Liver (tissue), 9 donors: ENCODE results near the gene YPEL2. TPM values are rescaled to one million over a fixed set of nuclear protein-coding genes. Genes with fewer than 3 reads are reported as not detected.

ENCODE experiments used
- DNase-seq: peaks from one replicate; pipeline ENCODE4 v3.0.0-alpha.2; 2017; ENCODE audit warnings: low spot score
- H3K27ac ChIP-seq, 2 donors: one replicate each; pipeline ENCODE4 v1.7.0; 2013; ENCODE audit warnings: inconsistent platforms in 2 of 2, low read length in 2 of 2, control low read depth in 1 of 2, low read depth in 1 of 2, mild to moderate bottlenecking in 1 of 2
- H3K27me3 ChIP-seq, 4 donors: one replicate each; pipeline versions ENCODE4 v1.6.1 to v1.7.0; 2013; ENCODE audit warnings: low read length in 3 of 4, inconsistent platforms in 1 of 4, mild to moderate bottlenecking in 1 of 4, moderate library complexity in 1 of 4; ENCODE audit not compliant: control insufficient read depth in 4 of 4, insufficient read depth in 4 of 4
- H3K36me3 ChIP-seq, 4 donors: one replicate each; pipeline versions ENCODE4 v1.6.1 to v1.7.0; 2013; ENCODE audit warnings: low read length in 3 of 4, mild to moderate bottlenecking in 3 of 4, low read depth in 1 of 4, moderate library complexity in 1 of 4; ENCODE audit not compliant: control insufficient read depth in 4 of 4, insufficient read depth in 3 of 4
- H3K4me1 ChIP-seq, 4 donors: one replicate each; pipeline versions ENCODE4 v1.6.1 to v1.7.0; 2013; ENCODE audit warnings: low read length in 3 of 4, mild to moderate bottlenecking in 3 of 4, moderate library complexity in 1 of 4; ENCODE audit not compliant: control insufficient read depth in 4 of 4, insufficient read depth in 4 of 4
- H3K4me3 ChIP-seq, 3 donors: one replicate each; pipeline versions ENCODE4 v1.6.1 to v1.7.0; 2013; ENCODE audit warnings: low read length in 3 of 3, control low read depth in 1 of 3, low read depth in 1 of 3, mild to moderate bottlenecking in 1 of 3
- H3K9ac ChIP-seq, 2 donors: one replicate each; pipeline ENCODE4 v1.7.0; 2013; ENCODE audit warnings: low read length in 2 of 2, mild to moderate bottlenecking in 2 of 2, moderate library complexity in 2 of 2, control low read depth in 1 of 2, low read depth in 1 of 2
- H3K9me3 ChIP-seq, 4 donors: one replicate each; pipeline versions ENCODE4 v1.6.1 to v1.7.0; 2013; ENCODE audit warnings: low read length in 3 of 4; ENCODE audit not compliant: control insufficient read depth in 4 of 4
- ATF3 ChIP-seq: IDR thresholded peaks from 2 replicates; pipeline ENCODE4 v1.6.1; 2016; ENCODE audit warnings: antibody characterized with exemption
- CTCF ChIP-seq: fragments of 150-350 bp; IDR thresholded peaks from 2 replicates; pipeline ENCODE4 v1.5.1; 2017; ENCODE audit warnings: improper control_type of control experiment, low read depth, low read length; ENCODE audit not compliant: missing input control
- EGR1 ChIP-seq, 2 donors: IDR thresholded peaks; 2 replicates each; pipeline ENCODE4 v1.6.1; 2016 to 2018; ENCODE audit warnings: antibody characterized with exemption in 2 of 2, low read depth in 2 of 2
- FOXA1 ChIP-seq: IDR thresholded peaks from 2 replicates; pipeline ENCODE4 v1.6.1; 2016; ENCODE audit warnings: antibody characterized with exemption
- FOXA2 ChIP-seq: IDR thresholded peaks from 2 replicates; pipeline ENCODE4 v1.6.1; 2016; ENCODE audit warnings: antibody characterized with exemption
- GABPA ChIP-seq, 2 donors: IDR thresholded peaks in 1 of 2; conservative IDR thresholded peaks in 1 of 2; 2 replicates each; pipeline ENCODE4 v1.6.1; 2016; ENCODE audit warnings: antibody characterized with exemption in 2 of 2, mild to moderate bottlenecking in 1 of 2, moderate library complexity in 1 of 2
- HNF4A ChIP-seq, 2 donors: conservative IDR thresholded peaks; 2 replicates each; pipeline ENCODE4 v1.6.1; 2016; ENCODE audit warnings: antibody characterized with exemption in 2 of 2, mild to moderate bottlenecking in 2 of 2
- HNF4G ChIP-seq: IDR thresholded peaks from 2 replicates; pipeline ENCODE4 v1.6.1; 2016; ENCODE audit warnings: antibody characterized with exemption
- JUND ChIP-seq, 2 donors: IDR thresholded peaks; 2 replicates each; pipeline ENCODE4 v1.6.1; 2016; ENCODE audit warnings: antibody characterized with exemption in 2 of 2
- NR2F2 ChIP-seq: IDR thresholded peaks from 2 replicates; pipeline ENCODE4 v1.6.1; 2016; ENCODE audit warnings: antibody characterized with exemption
- RAD21 ChIP-seq, 2 donors: IDR thresholded peaks; 2 replicates each; pipeline ENCODE4 v1.6.1; 2016; ENCODE audit warnings: antibody characterized with exemption in 2 of 2, mild to moderate bottlenecking in 2 of 2
- RXRA ChIP-seq, 2 donors: IDR thresholded peaks; 2 replicates each; pipeline ENCODE4 v1.6.1; 2017 to 2018; ENCODE audit warnings: antibody characterized with exemption in 2 of 2, mild to moderate bottlenecking in 1 of 2
- SP1 ChIP-seq: IDR thresholded peaks from 2 replicates; pipeline ENCODE4 v1.6.1; 2018; ENCODE audit warnings: antibody characterized with exemption, mild to moderate bottlenecking
- TAF1 ChIP-seq: conservative IDR thresholded peaks from 2 replicates; pipeline ENCODE4 v1.6.1; 2016; ENCODE audit warnings: antibody characterized with exemption, mild to moderate bottlenecking
- YY1 ChIP-seq: IDR thresholded peaks from 2 replicates; pipeline ENCODE4 v1.6.1; 2016; ENCODE audit warnings: antibody characterized with exemption, mild to moderate bottlenecking
- ZBTB33 ChIP-seq: IDR thresholded peaks from 2 replicates; pipeline ENCODE4 v1.6.1; 2016; ENCODE audit warnings: antibody characterized with exemption
- WGBS: extraction: QIAGEN DNeasy Blood & Tissue Kit; methylation state at CpG from one replicate; pipeline ENCODE4 v1.1.7; 2013; 5-methylcytosine and 5-hydroxymethylcytosine counted together
- polyA plus RNA-seq, 2 donors: library from polyadenylated mRNA; stranded (reverse) in 1 of 2; unstranded in 1 of 2; fragments of 200-250 nt in 1 of 2; fragments of >200 nt in 1 of 2; fragmentation: Nextera tagmentation in 1 of 2; extraction: Ambion mirVana in 1 of 2; gene quantifications; one replicate each; pipeline versions ENCODE4 v1.2.1 to v1.2.3, GENCODE V29; 2013 to 2015
- total RNA-seq, 2 donors: library from RNA; depleted of rRNA; stranded (reverse); fragments of >200 nt; gene quantifications; one replicate each; pipeline ENCODE4 v1.2.3, GENCODE V29; 2014
- TF ChIP-seq, protein P1 (sequence below): IDR thresholded peaks from 2 replicates; pipeline ENCODE4 v1.6.1; 2016; ENCODE audit warnings: antibody characterized with exemption
- TF ChIP-seq, protein P2 (sequence below): IDR thresholded peaks from 2 replicates; pipeline ENCODE4 v1.6.1; 2016; ENCODE audit warnings: antibody characterized with exemption, mild to moderate bottlenecking
- donor health status: healthy.
- donor health status: healthy.
- donor health status: healthy.
- donor health status: healthy.
- donor health status: healthy.

The YPEL2 gene
- total and polyA plus RNA-seq, 4 donors: 4.2 to 23.8 (median 11.3) TPM

DNA sequence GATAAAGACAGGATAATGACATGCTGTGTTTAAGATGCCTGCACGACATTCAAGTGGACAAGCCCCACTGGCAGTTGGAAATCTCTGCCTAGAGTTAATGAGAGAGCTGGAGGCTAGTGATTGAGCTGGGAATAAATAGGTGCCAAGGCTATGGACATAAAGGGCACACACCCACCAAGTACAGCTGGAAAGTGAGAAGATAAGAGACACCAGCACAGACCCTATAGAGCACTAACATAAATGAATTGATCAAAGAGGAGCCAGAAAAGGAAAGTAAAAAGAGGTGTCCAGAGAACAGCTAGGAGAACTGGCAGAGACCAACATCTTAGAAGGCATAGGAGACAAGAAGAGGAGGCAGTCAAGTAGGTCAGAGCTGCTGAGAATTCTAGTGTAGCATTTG, 101.2 kb downstream of the YPEL2 start:
- no peak overlapping the region for H3K27ac ChIP-seq
- TF ChIP-seq NR2F2 (no peak), ZBTB33 (no peak), FOXA1 (no peak), HNF4A (conservative IDR thresholded peaks at IDR 0.05) (no peak), TAF1 (no peak), ATF3 (no peak), YY1 (no peak), SP1 (no peak), HNF4G (no peak), FOXA2 (no peak), RAD21 (IDR thresholded peaks at IDR 0.05) (no peak), CTCF (no peak), JUND (IDR thresholded peaks at IDR 0.05) (no peak), GABPA (IDR thresholded peaks at IDR 0.05 in 1 of 2, conservative IDR thresholded peaks at IDR 0.05 in 1 of 2) (no peak), RXRA (IDR thresholded peaks at IDR 0.05) (no peak), EGR1 (IDR thresholded peaks at IDR 0.05; ENCODE audit: low read depth in 2 of 2) (no peak)
- TF ChIP-seq, protein P1, sequence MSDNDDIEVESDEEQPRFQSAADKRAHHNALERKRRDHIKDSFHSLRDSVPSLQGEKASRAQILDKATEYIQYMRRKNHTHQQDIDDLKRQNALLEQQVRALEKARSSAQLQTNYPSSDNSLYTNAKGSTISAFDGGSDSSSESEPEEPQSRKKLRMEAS: no peak
- TF ChIP-seq, protein P2, sequence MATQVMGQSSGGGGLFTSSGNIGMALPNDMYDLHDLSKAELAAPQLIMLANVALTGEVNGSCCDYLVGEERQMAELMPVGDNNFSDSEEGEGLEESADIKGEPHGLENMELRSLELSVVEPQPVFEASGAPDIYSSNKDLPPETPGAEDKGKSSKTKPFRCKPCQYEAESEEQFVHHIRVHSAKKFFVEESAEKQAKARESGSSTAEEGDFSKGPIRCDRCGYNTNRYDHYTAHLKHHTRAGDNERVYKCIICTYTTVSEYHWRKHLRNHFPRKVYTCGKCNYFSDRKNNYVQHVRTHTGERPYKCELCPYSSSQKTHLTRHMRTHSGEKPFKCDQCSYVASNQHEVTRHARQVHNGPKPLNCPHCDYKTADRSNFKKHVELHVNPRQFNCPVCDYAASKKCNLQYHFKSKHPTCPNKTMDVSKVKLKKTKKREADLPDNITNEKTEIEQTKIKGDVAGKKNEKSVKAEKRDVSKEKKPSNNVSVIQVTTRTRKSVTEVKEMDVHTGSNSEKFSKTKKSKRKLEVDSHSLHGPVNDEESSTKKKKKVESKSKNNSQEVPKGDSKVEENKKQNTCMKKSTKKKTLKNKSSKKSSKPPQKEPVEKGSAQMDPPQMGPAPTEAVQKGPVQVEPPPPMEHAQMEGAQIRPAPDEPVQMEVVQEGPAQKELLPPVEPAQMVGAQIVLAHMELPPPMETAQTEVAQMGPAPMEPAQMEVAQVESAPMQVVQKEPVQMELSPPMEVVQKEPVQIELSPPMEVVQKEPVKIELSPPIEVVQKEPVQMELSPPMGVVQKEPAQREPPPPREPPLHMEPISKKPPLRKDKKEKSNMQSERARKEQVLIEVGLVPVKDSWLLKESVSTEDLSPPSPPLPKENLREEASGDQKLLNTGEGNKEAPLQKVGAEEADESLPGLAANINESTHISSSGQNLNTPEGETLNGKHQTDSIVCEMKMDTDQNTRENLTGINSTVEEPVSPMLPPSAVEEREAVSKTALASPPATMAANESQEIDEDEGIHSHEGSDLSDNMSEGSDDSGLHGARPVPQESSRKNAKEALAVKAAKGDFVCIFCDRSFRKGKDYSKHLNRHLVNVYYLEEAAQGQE: no peak
- WGBS: 83% methylated on average over 1 of the region's 1 CpG
- H3K4me3 ChIP-seq: no peak overlapping the region
- H3K36me3 ChIP-seq: peaks cover 0 to 2% (median 0%) of the 10 kb centered on the region in 4 donors
- no peak for DNase-seq
- no peak overlapping the region for H3K9ac ChIP-seq
- no peaks in the 10 kb centered on the region for H3K9me3 ChIP-seq
- no peaks in the 10 kb centered on the region for H3K27me3 ChIP-seq
- peaks cover 21 to 56% (median 38%) of the 10 kb centered on the region in 4 donors for H3K4me1 ChIP-seq
